ENCODE data around the gene IQSEC2. TPM values are rescaled to one million over a fixed set of nuclear protein-coding genes. Genes with fewer than 3 reads are reported as not detected.

Gene IQSEC2
- total RNA-seq, 6 donors from 2014 or later: 17.5 to 45.1 (median 26.7) TPM

DNA sequence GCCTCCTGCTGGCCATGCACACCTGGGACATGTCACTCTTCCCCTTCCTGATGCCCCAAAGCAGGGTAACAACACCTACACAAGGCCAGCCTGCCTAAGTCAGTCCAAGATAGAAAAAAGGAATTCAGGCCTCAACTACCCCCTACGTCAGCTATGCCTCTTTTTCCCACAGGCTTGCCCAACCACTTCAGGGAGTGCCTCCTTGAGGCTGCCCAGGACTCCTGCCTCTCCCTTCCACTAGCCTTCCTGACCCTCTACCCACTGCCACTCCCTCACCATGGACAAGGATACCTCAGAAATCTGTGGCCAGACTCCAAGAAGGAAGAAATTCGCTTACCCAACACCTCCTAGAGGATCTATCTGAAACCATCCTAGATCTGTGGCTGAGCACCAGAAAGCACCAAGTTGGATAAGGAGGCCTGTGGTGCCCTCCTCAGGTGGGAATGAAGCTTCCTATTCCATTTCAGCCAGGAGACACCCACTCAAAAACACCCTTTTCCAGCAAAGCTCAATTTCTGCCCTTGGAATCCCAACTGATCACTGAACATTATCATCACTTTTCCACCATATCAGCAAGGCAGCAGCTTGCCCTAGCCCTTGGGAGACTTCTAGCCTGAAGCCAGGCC, 58.2 kb downstream of the IQSEC2 start:
- peak overlapping the region in 2 of 4 donors; percentile 11 to 94 for H3K27ac ChIP-seq

More for the DNA sequence above, 58.2 kb downstream of the IQSEC2 start:
- DNase-seq: peak in 1 of 2 donors; percentile 55
- Histone ChIP-seq H3K4me1 (peaks cover 15 to 32% (median 23%) of the 10 kb centered on the region in 4 donors), H3K4me3 (peak overlapping the region; percentile 62 to 93 (median 80)), H3K27me3 (no peaks in the 10 kb centered on the region), H3K36me3 (peaks cover 0 to 28% (median 11%) of the 10 kb centered on the region in 4 donors), H3K9me3 (no peaks in the 10 kb centered on the region)
- TF ChIP-seq, protein P1, sequence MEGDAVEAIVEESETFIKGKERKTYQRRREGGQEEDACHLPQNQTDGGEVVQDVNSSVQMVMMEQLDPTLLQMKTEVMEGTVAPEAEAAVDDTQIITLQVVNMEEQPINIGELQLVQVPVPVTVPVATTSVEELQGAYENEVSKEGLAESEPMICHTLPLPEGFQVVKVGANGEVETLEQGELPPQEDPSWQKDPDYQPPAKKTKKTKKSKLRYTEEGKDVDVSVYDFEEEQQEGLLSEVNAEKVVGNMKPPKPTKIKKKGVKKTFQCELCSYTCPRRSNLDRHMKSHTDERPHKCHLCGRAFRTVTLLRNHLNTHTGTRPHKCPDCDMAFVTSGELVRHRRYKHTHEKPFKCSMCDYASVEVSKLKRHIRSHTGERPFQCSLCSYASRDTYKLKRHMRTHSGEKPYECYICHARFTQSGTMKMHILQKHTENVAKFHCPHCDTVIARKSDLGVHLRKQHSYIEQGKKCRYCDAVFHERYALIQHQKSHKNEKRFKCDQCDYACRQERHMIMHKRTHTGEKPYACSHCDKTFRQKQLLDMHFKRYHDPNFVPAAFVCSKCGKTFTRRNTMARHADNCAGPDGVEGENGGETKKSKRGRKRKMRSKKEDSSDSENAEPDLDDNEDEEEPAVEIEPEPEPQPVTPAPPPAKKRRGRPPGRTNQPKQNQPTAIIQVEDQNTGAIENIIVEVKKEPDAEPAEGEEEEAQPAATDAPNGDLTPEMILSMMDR (IDR thresholded peaks at IDR 0.05): peak in 1 of 6 experiments; percentile 13
- no peak for TF ChIP-seq POLR2A (IDR thresholded peaks at IDR 0.05)
- WGBS, 2 donors: 38% methylated on average over 2 of the region's 2 CpGs; no CpG with 5 or more reads in 1 of the 2 donors
- ATAC-seq (ENCODE audit: low FRiP score in 2 of 2): peak in 1 of 2 donors; percentile 37

Small RNAs within 50 kb of the gene (small RNA-seq; reads per million reads assigned to genes)
- gene RF00019: 0 reads per million in 4 donors

Other genes starting within 250 kb of the IQSEC2 start
- gene GPR173, start 232.8 kb downstream of the IQSEC2 start, total RNA-seq: 1 to 10 TPM in 3 of 6 donors, under 1 TPM in 3; 0.46 to 1.3 (median 0.95) TPM
- gene TSPYL2, start 199.2 kb downstream of the IQSEC2 start, total RNA-seq: 100 to 1,000 TPM in 1 of 6 donors, 10 to 100 TPM in 5; 33.4 to 162 (median 46.6) TPM
- gene KANTR, start 187.4 kb downstream of the IQSEC2 start, total RNA-seq: 10 to 100 TPM in 4 of 6 donors, 1 to 10 TPM in 2; 7.6 to 68.1 (median 14.9) TPM
- gene KDM5C, start 56.4 kb downstream of the IQSEC2 start, total RNA-seq: 100 to 1,000 TPM in 3 of 6 donors, 10 to 100 TPM in 3; 79.0 to 171 (median 108) TPM
- gene SMC1A, start 141.1 kb upstream of the IQSEC2 start, total RNA-seq: 10 to 100 TPM; 27.2 to 49.3 (median 42.5) TPM
- 10 to 100 TPM in 2 of 6 donors, 1 to 10 TPM in 3, under 1 TPM in 1; 0.94 to 21.8 (median 5.4) TPM for gene RIBC1, start 141.3 kb upstream of the IQSEC2 start, total RNA-seq
- gene HSD17B10, start 152.8 kb upstream of the IQSEC2 start, total RNA-seq: 10 to 100 TPM in 5 of 6 donors, 1 to 10 TPM in 1; 7.3 to 71.3 (median 45.3) TPM